ENCODE results near the gene PEX14. TPM values are rescaled to one million over a fixed set of nuclear protein-coding genes. Genes with fewer than 3 reads are reported as not detected.
A peak's percentile ranks its signal among the peaks of the same experiment; 100 is the strongest.

Gene PEX14
- polyA plus RNA-seq, 3 donors: 2.2 to 8.8 (median 2.7) TPM

- no peak overlapping the region for H2AFZ ChIP-seq (ENCODE audit: insufficient read depth, low read depth, low read length, poor library complexity, severe bottlenecking)
- no peak overlapping the region for H3K9ac ChIP-seq (ENCODE audit: insufficient read depth, low read length, poor library complexity, severe bottlenecking)
- peaks cover 6 to 25% (median 13%) of the 10 kb centered on the region in 3 donors for H3K27me3 Mint-ChIP-seq (ENCODE audit: low read depth in 3 of 3)
- H3K9me3 ChIP-seq (replicated peaks in 1 of 2; ENCODE audit: control insufficient read depth in 1 of 2, insufficient read depth in 1 of 2, low read length in 2 of 2): peaks cover 0 to 6% of the 10 kb centered on the region in 2 donors
- no peak overlapping the region for H3K4me3 ChIP-seq (replicated peaks in 1 of 3; ENCODE audit: low read depth in 2 of 3, low read length in 3 of 3)
- 90% methylated on average over 15 of the region's 21 CpGs for WGBS (ENCODE audit: insufficient coverage)
- DNase-seq: no peak
- H3K27me3 ChIP-seq (ENCODE audit: control insufficient read depth in 2 of 2, insufficient read depth in 2 of 2, low read length in 2 of 2): peaks cover 0 to 2% of the 10 kb centered on the region in 2 donors
- no peak overlapping the region for H3K4me3 Mint-ChIP-seq
- no peak overlapping the region for H3K27ac ChIP-seq (ENCODE audit: low read depth in 1 of 2, low read length in 2 of 2)
- no peaks in the 10 kb centered on the region for H3K79me2 ChIP-seq (ENCODE audit: insufficient read depth, low read length)
- TF ChIP-seq CTCF (IDR thresholded peaks at IDR 0.05): no peak
- peaks cover 5% of the 10 kb centered on the region for H3K4me1 Mint-ChIP-seq
- peaks cover 0 to 2% of the 10 kb centered on the region in 2 donors for H3K36me3 Mint-ChIP-seq
- H3K4me2 ChIP-seq (replicated peaks; ENCODE audit: extremely low read depth, low read length, poor library complexity, severe bottlenecking): no peak overlapping the region
- H3K27ac Mint-ChIP-seq: peak overlapping the region in 1 of 7 donors; percentile 31
- peaks cover 0 to 9% (median 6%) of the 10 kb centered on the region in 7 donors for H3K9me3 Mint-ChIP-seq
- H3K4me1 ChIP-seq (ENCODE audit: control insufficient read depth in 1 of 2, insufficient read depth in 2 of 2, low read length in 2 of 2): no peaks in the 10 kb centered on the region
- intact Hi-C loops (cut with micrococcal nuclease): no loop called here
- no peaks in the 10 kb centered on the region for H3K36me3 ChIP-seq (replicated peaks in 1 of 2; ENCODE audit: control insufficient read depth in 1 of 2, insufficient read depth in 2 of 2, low read length in 2 of 2)
- no peaks in the 10 kb centered on the region for H4K20me1 ChIP-seq (ENCODE audit: insufficient read depth, low read length)
Observed at GRCh38 chr1:10450156-10450814, 24.5 kb upstream of the PEX14 start.

GRCh38 chr1:10450836-10451235 is 23.9 kb upstream of the PEX14 start:
- no peak for TF ChIP-seq CTCF (IDR thresholded peaks at IDR 0.05)
- peaks cover 0 to 3% of the 10 kb centered on the region in 2 donors for H3K36me3 Mint-ChIP-seq
- Histone ChIP-seq H3K9ac (ENCODE audit: insufficient read depth, low read length, poor library complexity, severe bottlenecking) (no peak overlapping the region), H3K27ac (ENCODE audit: low read depth in 1 of 2, low read length in 2 of 2) (no peak overlapping the region), H3K4me3 (replicated peaks in 1 of 3; ENCODE audit: low read depth in 2 of 3, low read length in 3 of 3) (no peak overlapping the region), H4K20me1 (ENCODE audit: insufficient read depth, low read length) (no peaks in the 10 kb centered on the region), H3K27me3 (ENCODE audit: control insufficient read depth in 2 of 2, insufficient read depth in 2 of 2, low read length in 2 of 2) (peaks cover 0 to 2% of the 10 kb centered on the region in 2 donors), H3K79me2 (ENCODE audit: insufficient read depth, low read length) (no peaks in the 10 kb centered on the region), H3K9me3 (replicated peaks in 1 of 2; ENCODE audit: control insufficient read depth in 1 of 2, insufficient read depth in 1 of 2, low read length in 2 of 2) (peaks cover 0 to 6% of the 10 kb centered on the region in 2 donors), H3K4me2 (replicated peaks; ENCODE audit: extremely low read depth, low read length, poor library complexity, severe bottlenecking) (no peak overlapping the region), H3K36me3 (replicated peaks in 1 of 2; ENCODE audit: control insufficient read depth in 1 of 2, insufficient read depth in 2 of 2, low read length in 2 of 2) (no peaks in the 10 kb centered on the region), H3K4me1 (ENCODE audit: control insufficient read depth in 1 of 2, insufficient read depth in 2 of 2, low read length in 2 of 2) (no peaks in the 10 kb centered on the region), H2AFZ (ENCODE audit: insufficient read depth, low read depth, low read length, poor library complexity, severe bottlenecking) (no peak overlapping the region)
- no peak overlapping the region for H3K27ac Mint-ChIP-seq
- no peak for DNase-seq
- H3K27me3 Mint-ChIP-seq (ENCODE audit: low read depth in 3 of 3): peaks cover 6 to 25% (median 13%) of the 10 kb centered on the region in 3 donors
- intact Hi-C loops (cut with micrococcal nuclease): no loop called here
- 82% methylated on average over 2 of the region's 6 CpGs for WGBS (ENCODE audit: insufficient coverage)
- peaks cover 5% of the 10 kb centered on the region for H3K4me1 Mint-ChIP-seq
- peaks cover 0 to 9% (median 6%) of the 10 kb centered on the region in 7 donors for H3K9me3 Mint-ChIP-seq
- H3K4me3 Mint-ChIP-seq: no peak overlapping the region

All from CD14-positive monocyte (primary cell).